Measurements from ENCODE around the gene ABCD1. TPM values are rescaled to one million over a fixed set of nuclear protein-coding genes. Genes with fewer than 3 reads are reported as not detected.

The ABCD1 gene
- total RNA-seq, 1 donor from 2014 or later = 11.0 TPM

DNA sequence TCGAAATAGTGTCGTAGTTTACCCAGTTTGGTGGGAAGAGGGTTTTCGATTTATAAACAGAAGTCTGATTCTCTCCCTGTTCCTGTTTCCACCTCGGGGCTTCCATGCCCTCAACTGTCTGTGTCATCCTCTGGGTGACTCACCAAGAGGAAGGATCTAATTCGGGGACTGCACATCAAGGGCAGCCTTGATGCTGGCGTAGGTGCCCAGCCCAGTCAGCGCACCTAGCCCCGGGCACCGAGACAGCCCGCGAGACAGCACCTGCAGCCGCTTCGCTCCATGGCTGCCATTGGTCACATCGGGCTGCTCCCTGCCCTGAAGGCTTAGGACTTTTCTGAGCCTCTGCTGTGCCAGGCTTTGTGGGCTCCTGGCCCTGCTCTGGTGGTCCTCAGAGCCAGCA, 7.7 kb downstream of the ABCD1 start:
- intact Hi-C loops (cut with DNase I) = no loop called here
- no peak for DNase-seq (ENCODE audit: extremely low spot score in 2 of 2)

DNA sequence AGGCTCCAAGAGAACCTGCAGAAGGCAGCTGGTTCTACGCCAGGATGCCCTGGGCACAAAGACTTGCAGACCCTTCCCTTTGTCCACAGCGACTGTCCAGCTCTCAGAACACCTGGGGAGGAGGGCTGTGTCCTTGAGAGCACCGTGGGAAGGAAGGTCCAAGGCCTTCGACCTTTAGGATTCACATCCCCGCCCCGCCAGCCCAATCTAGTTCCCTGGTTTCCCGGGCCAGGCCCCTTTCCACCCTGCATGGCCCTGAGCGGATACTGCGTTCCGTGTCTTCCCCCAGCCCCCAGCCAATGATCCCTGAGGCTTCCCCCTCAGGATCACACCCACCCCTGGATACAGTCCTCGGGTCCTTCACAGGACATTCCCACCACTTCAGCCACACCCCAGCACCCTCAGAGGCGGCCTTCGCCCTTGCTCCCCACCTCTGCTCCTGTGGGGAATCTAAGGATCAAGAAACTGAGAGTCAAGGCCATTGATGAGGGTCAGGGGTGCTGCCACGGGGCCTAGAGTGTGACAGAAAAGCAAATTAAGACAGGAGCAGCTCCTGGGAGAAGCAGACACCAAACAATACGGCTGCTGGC, 9.1 kb downstream of the ABCD1 start:
- Histone ChIP-seq H3K36me3 (no peaks in the 10 kb centered on the region), H3K4me1 (no peaks in the 10 kb centered on the region), H3K9me3 (no peaks in the 10 kb centered on the region), H3K27ac (no peak overlapping the region), H3K27me3 (no peaks in the 10 kb centered on the region), H3K4me3 (no peak overlapping the region)
- no peak for DNase-seq (ENCODE audit: extremely low spot score in 2 of 2)
- intact Hi-C loops (cut with DNase I) = no loop called here
- TF ChIP-seq POLR2AphosphoS5 (IDR thresholded peaks at IDR 0.05; ENCODE audit: insufficient read depth in 1 of 2, low read depth in 1 of 2) = no peak
- TF ChIP-seq POLR2A (IDR thresholded peaks at IDR 0.05) = no peak
- TF ChIP-seq, protein P1, sequence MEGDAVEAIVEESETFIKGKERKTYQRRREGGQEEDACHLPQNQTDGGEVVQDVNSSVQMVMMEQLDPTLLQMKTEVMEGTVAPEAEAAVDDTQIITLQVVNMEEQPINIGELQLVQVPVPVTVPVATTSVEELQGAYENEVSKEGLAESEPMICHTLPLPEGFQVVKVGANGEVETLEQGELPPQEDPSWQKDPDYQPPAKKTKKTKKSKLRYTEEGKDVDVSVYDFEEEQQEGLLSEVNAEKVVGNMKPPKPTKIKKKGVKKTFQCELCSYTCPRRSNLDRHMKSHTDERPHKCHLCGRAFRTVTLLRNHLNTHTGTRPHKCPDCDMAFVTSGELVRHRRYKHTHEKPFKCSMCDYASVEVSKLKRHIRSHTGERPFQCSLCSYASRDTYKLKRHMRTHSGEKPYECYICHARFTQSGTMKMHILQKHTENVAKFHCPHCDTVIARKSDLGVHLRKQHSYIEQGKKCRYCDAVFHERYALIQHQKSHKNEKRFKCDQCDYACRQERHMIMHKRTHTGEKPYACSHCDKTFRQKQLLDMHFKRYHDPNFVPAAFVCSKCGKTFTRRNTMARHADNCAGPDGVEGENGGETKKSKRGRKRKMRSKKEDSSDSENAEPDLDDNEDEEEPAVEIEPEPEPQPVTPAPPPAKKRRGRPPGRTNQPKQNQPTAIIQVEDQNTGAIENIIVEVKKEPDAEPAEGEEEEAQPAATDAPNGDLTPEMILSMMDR (IDR thresholded peaks at IDR 0.05) = no peak

More for the DNA sequence above, 7.7 kb downstream of the ABCD1 start:
- H3K36me3 ChIP-seq = no peaks in the 10 kb centered on the region
- no peaks in the 10 kb centered on the region for H3K9me3 ChIP-seq
- peaks cover 8% of the 10 kb centered on the region for H3K4me1 ChIP-seq
- H3K27ac ChIP-seq = no peak overlapping the region
- no peaks in the 10 kb centered on the region for H3K27me3 ChIP-seq
- TF ChIP-seq, protein P1 (IDR thresholded peaks at IDR 0.05) = no peak
- TF ChIP-seq POLR2A (IDR thresholded peaks at IDR 0.05) (no peak), POLR2AphosphoS5 (IDR thresholded peaks at IDR 0.05; ENCODE audit: insufficient read depth in 1 of 2, low read depth in 1 of 2) (no peak)
- no peak overlapping the region for H3K4me3 ChIP-seq

DNA sequence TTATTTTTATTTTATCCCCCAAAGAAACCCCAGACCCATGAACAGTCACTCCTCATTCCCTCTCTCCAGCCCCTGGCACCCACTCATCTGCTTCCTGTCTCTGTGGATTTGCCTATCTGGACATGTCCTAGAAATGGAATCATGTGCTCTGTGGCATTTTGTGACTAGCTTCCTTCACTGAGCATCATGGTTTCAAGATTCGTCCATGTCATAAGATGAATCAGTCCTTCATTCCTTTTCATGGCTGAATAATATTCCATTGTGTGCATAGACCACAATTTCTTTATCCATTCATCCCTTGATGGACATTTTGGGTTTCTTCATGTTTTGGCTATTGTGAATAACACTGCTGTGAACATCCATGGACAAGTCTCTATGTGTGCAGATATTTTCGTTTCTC, 10.2 kb downstream of the ABCD1 start:
- TF ChIP-seq, protein P1 (IDR thresholded peaks at IDR 0.05) = no peak
- no peak for TF ChIP-seq POLR2A (IDR thresholded peaks at IDR 0.05)
- no peak for TF ChIP-seq POLR2AphosphoS5 (IDR thresholded peaks at IDR 0.05; ENCODE audit: insufficient read depth in 1 of 2, low read depth in 1 of 2)
- Histone ChIP-seq H3K4me3 (no peak overlapping the region), H3K27me3 (no peaks in the 10 kb centered on the region), H3K27ac (no peak overlapping the region), H3K9me3 (no peaks in the 10 kb centered on the region), H3K36me3 (no peaks in the 10 kb centered on the region), H3K4me1 (no peaks in the 10 kb centered on the region)
- DNase-seq (ENCODE audit: extremely low spot score in 2 of 2) = no peak
- intact Hi-C loops (cut with DNase I) = no loop called here

DNA sequence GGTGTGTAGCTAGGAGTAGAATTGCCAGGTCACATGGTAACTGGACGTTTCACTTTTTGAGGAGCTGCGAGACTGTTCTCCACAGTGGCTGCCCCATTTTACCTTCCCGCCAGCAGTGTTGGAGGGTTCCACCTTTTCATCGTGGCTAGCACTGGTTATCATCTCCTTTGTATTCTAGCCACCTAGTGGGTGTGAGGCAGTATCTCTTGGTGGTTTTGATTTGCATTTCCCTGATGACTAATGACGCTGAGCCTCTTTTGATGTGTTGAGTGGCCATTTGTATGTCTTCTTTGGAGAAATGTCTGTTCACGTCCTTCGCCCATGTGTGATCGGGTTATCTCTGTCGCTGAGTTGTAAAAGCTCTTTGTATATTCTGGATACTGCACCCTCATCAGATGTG, 10.6 kb downstream of the ABCD1 start:
- Histone ChIP-seq H3K9me3 (no peaks in the 10 kb centered on the region), H3K4me1 (no peaks in the 10 kb centered on the region), H3K27ac (no peak overlapping the region), H3K36me3 (no peaks in the 10 kb centered on the region), H3K4me3 (no peak overlapping the region), H3K27me3 (no peaks in the 10 kb centered on the region)
- TF ChIP-seq, protein P1 (IDR thresholded peaks at IDR 0.05) = no peak
- no peak for TF ChIP-seq POLR2AphosphoS5 (IDR thresholded peaks at IDR 0.05; ENCODE audit: insufficient read depth in 1 of 2, low read depth in 1 of 2)
- no peak for TF ChIP-seq POLR2A (IDR thresholded peaks at IDR 0.05)
- intact Hi-C loops (cut with DNase I) = no loop called here
- no peak for DNase-seq (ENCODE audit: extremely low spot score in 2 of 2)

DNA sequence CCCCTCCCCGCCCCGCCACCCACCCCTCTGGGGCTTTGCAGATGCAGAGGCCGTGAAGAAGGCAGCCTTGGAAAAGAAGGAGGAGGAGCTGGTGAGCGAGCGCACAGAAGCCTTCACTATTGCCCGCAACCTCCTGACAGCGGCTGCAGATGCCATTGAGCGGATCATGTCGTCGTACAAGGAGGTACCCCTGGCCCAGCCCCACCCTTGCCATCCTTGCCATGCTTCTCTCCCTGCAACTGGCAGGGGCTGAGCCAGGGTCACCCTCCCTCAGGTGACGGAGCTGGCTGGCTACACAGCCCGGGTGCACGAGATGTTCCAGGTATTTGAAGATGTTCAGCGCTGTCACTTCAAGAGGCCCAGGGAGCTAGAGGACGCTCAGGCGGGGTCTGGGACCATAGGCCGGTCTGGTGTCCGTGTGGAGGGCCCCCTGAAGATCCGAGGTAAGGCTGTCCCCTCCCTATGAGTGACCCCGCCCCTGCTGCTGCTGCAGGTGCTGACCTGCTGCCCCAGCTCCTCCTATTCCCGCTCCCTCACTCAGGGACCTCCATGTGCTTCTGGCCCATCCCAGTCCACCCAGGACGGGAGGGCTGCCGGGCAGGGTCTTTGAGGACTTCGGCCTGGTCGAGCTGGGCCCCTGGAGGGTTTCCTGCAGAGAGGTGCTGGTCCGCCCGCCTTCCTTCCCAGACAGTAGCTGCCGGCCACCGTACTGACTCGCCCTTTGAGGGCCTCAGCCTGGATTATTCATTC, 11.6 kb downstream of the ABCD1 start:
- Histone ChIP-seq H3K36me3 (no peaks in the 10 kb centered on the region), H3K4me3 (no peak overlapping the region), H3K27me3 (no peaks in the 10 kb centered on the region), H3K4me1 (no peaks in the 10 kb centered on the region), H3K9me3 (no peaks in the 10 kb centered on the region), H3K27ac (no peak overlapping the region)
- intact Hi-C loops (cut with DNase I) = no loop called here
- TF ChIP-seq, protein P1 (IDR thresholded peaks at IDR 0.05) = no peak
- TF ChIP-seq POLR2A (IDR thresholded peaks at IDR 0.05) (no peak), POLR2AphosphoS5 (IDR thresholded peaks at IDR 0.05; ENCODE audit: insufficient read depth in 1 of 2, low read depth in 1 of 2) (no peak)
- DNase-seq (ENCODE audit: extremely low spot score in 2 of 2) = no peak
